Measurements from ENCODE around the gene STAT5B.
"Not testable (repeated sequence)": the region's sequence is repeated elsewhere in the genome, so short reads cannot be mapped to it uniquely, and the experiment has no call there.

The STAT5B gene

DNA sequence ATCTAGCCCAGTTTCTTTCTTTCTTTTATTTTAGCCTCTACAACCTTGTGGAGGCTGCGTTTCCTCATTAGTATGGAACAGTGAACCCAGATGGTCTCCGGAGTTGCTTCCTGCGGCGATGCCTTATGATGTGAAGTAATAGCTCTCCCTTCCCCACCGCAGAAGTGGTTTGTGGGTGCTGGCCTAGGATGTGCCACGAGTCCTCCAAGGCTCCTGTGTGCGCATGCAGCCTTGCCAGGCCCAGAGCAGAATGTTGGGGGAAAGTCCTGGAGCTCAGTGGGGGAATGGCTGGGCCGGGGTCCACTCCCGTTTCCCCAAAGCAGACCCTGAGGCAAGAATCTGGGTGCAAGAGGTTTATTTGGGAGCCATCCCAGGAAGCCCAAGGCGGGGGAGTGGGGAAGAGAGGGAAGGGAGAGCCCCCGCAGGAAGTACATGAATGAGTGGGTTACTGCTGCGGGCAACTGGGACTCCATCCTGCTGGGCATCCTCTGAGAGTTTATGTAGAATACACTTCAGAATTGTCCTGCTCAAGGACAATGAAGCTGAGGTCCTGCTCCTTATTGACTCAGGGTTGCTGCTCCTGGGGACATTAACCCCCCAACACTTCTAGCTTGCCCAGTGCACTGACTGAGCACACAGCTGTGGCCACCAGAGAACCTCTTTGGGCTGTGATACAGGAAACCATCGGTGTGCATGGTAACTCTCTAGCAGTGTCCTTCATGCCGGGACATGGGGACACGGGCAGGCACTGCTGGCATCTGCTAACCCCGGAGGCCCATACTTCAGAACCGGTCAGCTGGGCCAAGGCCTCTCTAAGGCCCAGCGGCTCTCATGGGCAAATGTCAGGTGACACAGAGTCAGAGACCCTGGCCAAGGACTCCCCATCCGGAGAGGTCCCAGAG is 87.2 kb downstream of the STAT5B start:
- Histone ChIP-seq H3K9me3 (ENCODE audit: control insufficient read depth in 1 of 2, low read length in 2 of 2) (no peaks in the 10 kb centered on the region), H3K27me3 (ENCODE audit: control insufficient read depth in 1 of 2, insufficient read depth in 2 of 2, low read length in 2 of 2) (no peaks in the 10 kb centered on the region), H3K4me1 (ENCODE audit: control insufficient read depth in 1 of 2, insufficient read depth in 2 of 2, low read length in 2 of 2) (peaks cover 18 to 28% of the 10 kb centered on the region in 2 donors), H3K9ac (ENCODE audit: low read depth in 1 of 2, low read length in 2 of 2) (no peak overlapping the region), H3K36me3 (ENCODE audit: control insufficient read depth in 1 of 2, insufficient read depth in 2 of 2, low read length in 2 of 2) (no peaks in the 10 kb centered on the region), H3K27ac (ENCODE audit: low read depth, low read length) (no peak overlapping the region), H3K4me3 (ENCODE audit: low read depth in 1 of 2, low read length in 2 of 2) (no peak overlapping the region)

DNA sequence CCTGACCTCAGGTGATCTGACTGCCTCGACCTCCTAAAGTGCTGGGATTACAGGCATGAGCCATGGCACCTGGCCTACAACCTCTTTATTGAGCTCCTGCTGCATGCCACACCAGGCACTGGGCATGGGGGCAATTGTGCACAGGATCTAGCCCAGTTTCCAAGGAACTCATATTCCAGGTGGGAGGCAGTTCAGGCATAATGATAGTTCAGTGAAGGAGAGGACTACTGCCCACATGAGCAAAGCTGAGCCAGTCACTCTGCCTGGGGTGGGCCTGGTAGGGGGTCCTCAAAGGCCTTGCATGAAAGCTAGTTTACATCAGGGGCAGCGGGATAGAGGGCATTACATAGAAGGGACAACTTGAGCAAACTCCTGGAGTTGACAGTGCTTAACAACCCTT is 88.4 kb downstream of the STAT5B start:
- Histone ChIP-seq H3K36me3 (ENCODE audit: control insufficient read depth in 1 of 2, insufficient read depth in 2 of 2, low read length in 2 of 2) (no peaks in the 10 kb centered on the region), H3K27ac (ENCODE audit: low read depth, low read length) (no peak overlapping the region), H3K27me3 (ENCODE audit: control insufficient read depth in 1 of 2, insufficient read depth in 2 of 2, low read length in 2 of 2) (no peaks in the 10 kb centered on the region), H3K4me1 (ENCODE audit: control insufficient read depth in 1 of 2, insufficient read depth in 2 of 2, low read length in 2 of 2) (peaks cover 17 to 28% of the 10 kb centered on the region in 2 donors), H3K9ac (ENCODE audit: low read depth in 1 of 2, low read length in 2 of 2) (no peak overlapping the region), H3K4me3 (ENCODE audit: low read depth in 1 of 2, low read length in 2 of 2) (no peak overlapping the region), H3K9me3 (ENCODE audit: control insufficient read depth in 1 of 2, low read length in 2 of 2) (no peaks in the 10 kb centered on the region)

DNA sequence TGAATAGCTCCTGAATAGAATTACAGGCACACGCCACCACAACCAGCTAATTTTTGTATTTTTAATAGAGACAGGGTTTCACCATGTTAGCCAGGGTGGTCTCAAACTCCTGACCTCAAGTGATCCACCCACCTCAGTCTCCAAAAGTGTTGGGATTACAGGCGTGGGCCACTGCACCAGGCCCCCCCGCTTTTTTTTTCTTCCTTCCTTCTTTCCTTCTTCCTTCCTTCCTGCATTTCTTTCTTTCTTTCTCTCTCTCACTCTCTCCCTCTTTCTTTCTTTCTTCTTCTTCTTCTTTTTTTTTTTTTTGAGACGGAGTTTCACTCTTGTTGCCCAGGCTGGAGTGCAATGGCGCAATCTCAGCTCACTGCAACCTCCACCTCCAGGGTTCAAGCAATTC is 90.0 kb downstream of the STAT5B start:
- H3K27ac ChIP-seq (ENCODE audit: low read depth, low read length); H3K4me3 ChIP-seq (ENCODE audit: low read depth in 1 of 2, low read length in 2 of 2); H3K36me3 ChIP-seq (ENCODE audit: control insufficient read depth in 1 of 2, insufficient read depth in 2 of 2, low read length in 2 of 2); H3K27me3 ChIP-seq (ENCODE audit: control insufficient read depth in 1 of 2, insufficient read depth in 2 of 2, low read length in 2 of 2); H3K9ac ChIP-seq (ENCODE audit: low read depth in 1 of 2, low read length in 2 of 2); H3K9me3 ChIP-seq (ENCODE audit: control insufficient read depth in 1 of 2, low read length in 2 of 2): not testable (repeated sequence)
- H3K4me1 ChIP-seq (ENCODE audit: control insufficient read depth in 1 of 2, insufficient read depth in 2 of 2, low read length in 2 of 2) = peaks cover 21 to 38% of the 10 kb centered on the region in 2 donors

DNA sequence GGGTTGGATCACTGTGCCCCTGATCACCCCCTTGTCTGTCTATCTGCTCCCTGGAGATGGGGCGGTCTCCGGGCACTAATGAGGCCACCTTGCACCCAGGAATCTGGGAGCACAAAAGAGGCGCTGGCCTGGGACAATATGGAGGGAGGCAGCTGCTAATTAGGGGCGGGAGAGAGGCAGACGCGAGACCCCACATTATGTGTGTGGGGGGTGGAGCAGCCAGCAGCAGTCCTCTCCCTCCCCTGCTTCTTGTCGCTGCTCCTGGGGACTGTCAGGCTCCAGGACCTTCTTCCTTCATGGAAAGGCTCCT is 90.6 kb downstream of the STAT5B start:
- H3K4me1 ChIP-seq (ENCODE audit: control insufficient read depth in 1 of 2, insufficient read depth in 2 of 2, low read length in 2 of 2) = peaks cover 23 to 44% of the 10 kb centered on the region in 2 donors
- H3K4me3 ChIP-seq (ENCODE audit: low read depth in 1 of 2, low read length in 2 of 2) = no peak overlapping the region
- H3K9me3 ChIP-seq (ENCODE audit: control insufficient read depth in 1 of 2, low read length in 2 of 2) = no peaks in the 10 kb centered on the region
- H3K9ac ChIP-seq (ENCODE audit: low read depth in 1 of 2, low read length in 2 of 2) = no peak overlapping the region
- no peak overlapping the region for H3K27ac ChIP-seq (ENCODE audit: low read depth, low read length)
- H3K27me3 ChIP-seq (ENCODE audit: control insufficient read depth in 1 of 2, insufficient read depth in 2 of 2, low read length in 2 of 2) = peaks cover 0 to 7% of the 10 kb centered on the region in 2 donors
- H3K36me3 ChIP-seq (ENCODE audit: control insufficient read depth in 1 of 2, insufficient read depth in 2 of 2, low read length in 2 of 2) = no peaks in the 10 kb centered on the region

DNA sequence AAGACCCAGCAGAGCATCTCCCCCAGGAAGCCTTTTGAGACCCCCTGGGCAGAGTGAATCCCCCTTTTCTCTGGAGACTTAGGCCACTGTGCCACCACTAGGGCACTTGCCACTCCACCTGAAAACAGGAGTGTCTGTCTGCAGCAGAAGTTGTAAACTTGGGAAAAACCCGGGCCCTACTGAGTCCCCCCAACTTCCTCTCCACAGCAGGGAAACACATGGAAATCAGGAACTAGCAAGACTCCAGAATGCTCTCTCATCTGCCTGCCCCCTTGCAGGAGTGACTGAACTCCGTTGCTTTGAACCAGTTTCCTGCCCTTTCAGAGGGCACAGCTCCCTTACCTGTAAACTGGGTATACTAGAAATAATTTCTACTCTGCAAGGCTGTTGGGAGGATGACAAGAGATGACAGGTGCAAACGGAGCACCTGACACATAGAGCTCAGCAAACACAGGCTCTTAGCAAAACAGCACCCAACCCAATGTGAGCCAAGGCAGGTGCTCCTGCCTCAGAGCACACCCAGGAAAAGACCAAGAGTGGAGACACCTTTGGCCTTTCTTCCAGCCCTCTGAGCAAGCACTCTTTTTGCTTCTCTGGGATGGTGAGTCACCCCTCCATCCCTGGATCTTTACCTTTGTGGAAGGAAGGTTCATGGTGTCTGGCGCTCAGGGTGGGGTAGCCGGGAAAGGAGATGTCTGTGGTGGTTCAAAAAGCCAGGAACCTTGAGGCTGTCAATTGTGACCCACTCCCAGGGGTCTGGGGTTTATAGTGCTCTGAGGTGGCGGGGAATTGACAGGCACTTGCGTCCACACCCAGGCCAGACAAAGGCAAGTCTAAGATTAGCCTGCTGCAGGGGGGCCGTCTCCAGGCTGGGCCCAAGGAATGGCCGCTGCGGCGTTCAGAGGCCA is 91.2 kb downstream of the STAT5B start, which contains the start of gene HCRT:
Gene HCRT (minus strand): TSS at position 740 of the 908 bp plus-strand sequence. CDS start 87 bp downstream, at position 653.
- H3K4me3 ChIP-seq (ENCODE audit: low read depth in 1 of 2, low read length in 2 of 2) = peak within 1 kb of the TSS; percentile 78 to 86
- H3K9ac ChIP-seq (ENCODE audit: low read depth in 1 of 2, low read length in 2 of 2) = peak within 1 kb of the TSS in 1 of 2 donors; percentile 43
- H3K36me3 ChIP-seq (ENCODE audit: control insufficient read depth in 1 of 2, insufficient read depth in 2 of 2, low read length in 2 of 2) = no peaks in the 10 kb centered on the region
- H3K4me1 ChIP-seq (ENCODE audit: control insufficient read depth in 1 of 2, insufficient read depth in 2 of 2, low read length in 2 of 2) = peaks cover 23 to 48% of the 10 kb centered on the region in 2 donors
- H3K27me3 ChIP-seq (ENCODE audit: control insufficient read depth in 1 of 2, insufficient read depth in 2 of 2, low read length in 2 of 2) = peaks cover 2 to 7% of the 10 kb centered on the region in 2 donors
- no peaks in the 10 kb centered on the region for H3K9me3 ChIP-seq (ENCODE audit: control insufficient read depth in 1 of 2, low read length in 2 of 2)
- no peak within 1 kb of the TSS for H3K27ac ChIP-seq (ENCODE audit: low read depth, low read length)

DNA sequence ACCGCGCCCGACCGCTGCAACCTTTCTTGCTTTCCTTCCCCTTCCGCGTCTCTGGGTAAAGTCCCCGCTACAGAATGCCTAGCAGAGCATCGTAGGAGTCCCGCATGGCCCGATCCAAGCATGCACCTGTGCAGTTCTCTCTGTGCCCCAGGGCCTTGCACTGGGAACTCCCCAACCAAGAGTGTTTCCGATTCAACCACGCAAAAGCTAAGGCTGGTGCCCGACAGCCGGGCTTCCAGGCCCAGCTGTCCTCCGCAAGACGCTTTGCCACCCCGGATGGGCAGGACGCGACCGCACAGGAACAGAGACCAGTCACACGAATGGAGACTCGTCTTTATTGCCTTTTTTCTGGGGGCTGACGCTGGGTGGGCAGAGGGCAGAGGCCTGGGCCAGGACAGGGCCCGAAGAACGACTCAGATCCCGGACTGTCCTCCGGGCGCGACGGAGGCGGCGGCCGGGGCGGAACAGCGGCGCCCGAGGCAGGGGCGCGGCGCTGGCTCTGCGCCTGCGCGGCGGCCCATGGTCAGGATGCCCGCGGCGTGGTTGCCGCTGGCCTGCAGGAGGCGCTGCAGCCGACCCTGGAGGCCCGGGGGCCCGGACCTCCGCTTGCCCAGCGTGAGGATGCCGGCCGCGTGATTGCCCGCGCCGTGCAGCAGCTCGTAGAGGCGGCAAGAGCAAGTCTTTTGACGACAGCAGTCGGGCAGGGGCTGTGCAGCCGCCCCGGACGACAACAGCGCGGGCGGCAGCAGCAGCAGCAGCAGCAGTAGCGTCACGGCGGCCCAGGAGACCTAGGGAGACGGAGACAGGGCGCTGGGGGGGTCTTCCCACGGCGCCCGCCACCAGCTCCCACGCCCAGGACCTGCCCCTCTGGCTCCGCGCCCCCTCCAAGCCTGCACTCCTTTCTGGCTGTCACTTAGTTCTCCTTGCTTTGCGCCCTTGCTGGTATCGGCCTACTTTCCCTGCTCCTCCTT is 92.2 kb downstream of the STAT5B start:
- H3K4me3 ChIP-seq (ENCODE audit: low read depth in 1 of 2, low read length in 2 of 2) = peak overlapping the region; percentile 78 to 86
- no peaks in the 10 kb centered on the region for H3K9me3 ChIP-seq (ENCODE audit: control insufficient read depth in 1 of 2, low read length in 2 of 2)
- H3K4me1 ChIP-seq (ENCODE audit: control insufficient read depth in 1 of 2, insufficient read depth in 2 of 2, low read length in 2 of 2) = peaks cover 30 to 48% of the 10 kb centered on the region in 2 donors
- peaks cover 2 to 7% of the 10 kb centered on the region in 2 donors for H3K27me3 ChIP-seq (ENCODE audit: control insufficient read depth in 1 of 2, insufficient read depth in 2 of 2, low read length in 2 of 2)
- peak overlapping the region; percentile 63 to 67 for H3K9ac ChIP-seq (ENCODE audit: low read depth in 1 of 2, low read length in 2 of 2)
- H3K36me3 ChIP-seq (ENCODE audit: control insufficient read depth in 1 of 2, insufficient read depth in 2 of 2, low read length in 2 of 2) = no peaks in the 10 kb centered on the region
- peak overlapping the region; percentile 79 for H3K27ac ChIP-seq (ENCODE audit: low read depth, low read length)

DNA sequence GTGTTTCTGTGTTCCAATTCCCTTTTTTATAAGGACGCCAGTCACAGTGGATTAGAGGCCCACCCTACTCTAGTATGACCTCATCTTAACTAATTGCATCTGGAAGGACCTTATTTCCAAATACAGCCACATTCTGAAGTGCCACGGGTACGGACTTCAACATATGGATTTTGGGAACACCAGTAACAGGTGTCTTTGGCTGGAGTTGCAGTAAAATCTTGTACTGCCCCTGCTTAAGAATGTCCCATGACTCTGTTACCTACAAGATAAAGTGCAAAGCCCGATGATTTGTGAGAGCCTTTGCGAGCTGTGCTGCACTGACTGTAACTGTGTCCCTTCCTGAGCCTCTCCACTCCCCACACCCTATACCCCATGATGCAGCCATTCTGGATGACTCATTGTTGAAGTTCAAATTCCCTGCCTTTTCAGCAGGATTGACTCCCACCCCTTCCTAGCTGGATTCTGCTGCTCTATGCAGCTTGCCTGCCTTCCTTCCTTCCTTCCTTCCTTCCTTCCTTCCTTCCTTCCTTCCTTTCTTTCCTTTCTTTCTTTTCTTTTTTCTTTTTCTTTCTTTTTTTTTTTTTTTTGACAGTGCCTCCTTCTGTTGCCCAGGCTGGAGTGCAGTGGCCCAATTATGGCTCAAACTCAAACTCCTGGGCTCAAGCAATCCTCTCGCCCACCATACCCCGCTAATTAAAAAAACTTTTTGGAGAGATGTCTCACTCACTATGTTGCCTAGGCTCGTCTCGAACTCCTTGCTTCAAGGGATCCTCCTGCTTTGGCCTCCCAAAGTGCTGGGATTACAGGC is 93.1 kb downstream of the STAT5B start:
- H3K4me1 ChIP-seq (ENCODE audit: control insufficient read depth in 1 of 2, insufficient read depth in 2 of 2, low read length in 2 of 2) = peaks cover 30 to 48% of the 10 kb centered on the region in 2 donors
- H3K27ac ChIP-seq (ENCODE audit: low read depth, low read length) = peak overlapping the region; percentile 79
- no peaks in the 10 kb centered on the region for H3K36me3 ChIP-seq (ENCODE audit: control insufficient read depth in 1 of 2, insufficient read depth in 2 of 2, low read length in 2 of 2)
- no peaks in the 10 kb centered on the region for H3K9me3 ChIP-seq (ENCODE audit: control insufficient read depth in 1 of 2, low read length in 2 of 2)
- peak overlapping the region; percentile 2 to 63 for H3K9ac ChIP-seq (ENCODE audit: low read depth in 1 of 2, low read length in 2 of 2)
- peak overlapping the region; percentile 78 to 86 for H3K4me3 ChIP-seq (ENCODE audit: low read depth in 1 of 2, low read length in 2 of 2)
- peaks cover 2 to 7% of the 10 kb centered on the region in 2 donors for H3K27me3 ChIP-seq (ENCODE audit: control insufficient read depth in 1 of 2, insufficient read depth in 2 of 2, low read length in 2 of 2)

DNA sequence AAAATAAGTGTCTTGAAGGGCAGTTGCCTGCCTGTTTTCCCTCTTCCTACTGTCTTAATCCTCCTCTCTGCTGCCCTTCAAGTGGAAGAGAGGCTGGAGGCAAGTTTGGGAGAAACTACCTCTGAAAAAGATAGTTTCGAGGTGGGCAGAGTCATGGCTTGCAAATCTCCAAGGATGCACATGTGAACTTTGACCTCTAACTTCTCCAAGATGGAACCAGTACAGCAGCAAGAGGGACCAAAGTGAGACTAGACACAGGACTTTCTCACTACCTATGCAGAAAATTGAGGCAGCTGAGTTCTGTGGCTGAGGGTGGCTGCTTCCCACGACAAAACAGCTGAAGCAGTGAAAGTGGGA is 94.4 kb downstream of the STAT5B start:
- peaks cover 30 to 48% of the 10 kb centered on the region in 2 donors for H3K4me1 ChIP-seq (ENCODE audit: control insufficient read depth in 1 of 2, insufficient read depth in 2 of 2, low read length in 2 of 2)
- no peak overlapping the region for H3K4me3 ChIP-seq (ENCODE audit: low read depth in 1 of 2, low read length in 2 of 2)
- peaks cover 2 to 7% of the 10 kb centered on the region in 2 donors for H3K27me3 ChIP-seq (ENCODE audit: control insufficient read depth in 1 of 2, insufficient read depth in 2 of 2, low read length in 2 of 2)

More for the DNA sequence above, 94.4 kb downstream of the STAT5B start:
- no peaks in the 10 kb centered on the region for H3K36me3 ChIP-seq (ENCODE audit: control insufficient read depth in 1 of 2, insufficient read depth in 2 of 2, low read length in 2 of 2)
- no peak overlapping the region for H3K9ac ChIP-seq (ENCODE audit: low read depth in 1 of 2, low read length in 2 of 2)
- H3K9me3 ChIP-seq (ENCODE audit: control insufficient read depth in 1 of 2, low read length in 2 of 2) = no peaks in the 10 kb centered on the region
- no peak overlapping the region for H3K27ac ChIP-seq (ENCODE audit: low read depth, low read length)

Measured in duodenal mucosa (tissue), 2 donors.